ENCODE results near the gene CYP24A1.
A peak's percentile ranks its signal among the peaks of the same experiment; 100 is the strongest.

The CYP24A1 gene

DNA sequence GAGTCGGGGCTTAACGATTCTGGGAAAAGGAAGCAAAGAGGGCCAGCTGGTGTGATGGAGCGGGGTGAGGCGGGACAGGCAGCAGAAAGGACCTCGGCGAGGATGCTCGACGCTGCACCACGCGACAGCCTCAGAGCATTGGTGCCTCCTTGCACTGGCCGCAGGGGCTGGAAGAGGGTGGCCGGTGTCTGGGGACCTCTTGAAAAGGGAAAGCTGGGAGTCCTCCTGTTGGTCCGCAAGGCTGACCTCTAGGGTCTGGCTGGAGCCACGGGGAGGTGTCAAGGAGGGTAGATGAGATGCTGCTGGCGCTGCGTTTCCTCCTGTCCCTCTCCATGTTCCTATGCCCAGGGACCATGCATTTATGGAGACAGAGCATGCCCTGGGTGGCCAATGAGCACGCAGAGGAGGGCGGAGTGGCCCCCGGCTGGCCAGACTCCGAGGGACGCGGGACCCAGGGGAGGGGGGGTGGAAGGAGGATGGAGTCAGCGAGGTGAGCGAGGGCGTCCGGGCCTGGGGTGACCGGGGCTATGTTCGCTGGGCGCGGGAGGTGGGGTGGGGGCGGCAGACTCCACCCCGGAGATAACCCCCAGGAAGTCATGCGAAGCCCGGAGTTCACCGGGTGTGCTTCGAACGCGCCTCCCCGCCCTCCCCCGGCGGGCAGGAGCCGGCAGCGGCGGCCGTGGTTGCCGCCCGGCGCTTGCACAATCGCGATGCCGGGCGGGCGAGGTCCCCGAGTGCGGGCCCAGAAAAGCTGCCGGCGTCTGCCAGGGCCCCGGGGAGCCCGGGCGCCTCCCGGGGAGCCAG, at the start of gene CYP24A1:
CYP24A1 (minus strand) TSS at position 334 of the 804 bp plus-strand sequence. CDS start 407 bp downstream, outside the sequence.
- H3K27ac Mint-ChIP-seq: no peak within 1 kb of the TSS
- DNase-seq (ENCODE audit: low spot score in 2 of 2) (no peak), ATAC-seq (peak; percentile 13)
- H3K36me3 Mint-ChIP-seq: no peaks in the 10 kb centered on the region
- no peaks in the 10 kb centered on the region for H3K9me3 Mint-ChIP-seq
- H3K4me1 Mint-ChIP-seq: peaks cover 21% of the 10 kb centered on the region
- peak within 1 kb of the TSS; percentile 55 for H3K4me3 Mint-ChIP-seq

DNA sequence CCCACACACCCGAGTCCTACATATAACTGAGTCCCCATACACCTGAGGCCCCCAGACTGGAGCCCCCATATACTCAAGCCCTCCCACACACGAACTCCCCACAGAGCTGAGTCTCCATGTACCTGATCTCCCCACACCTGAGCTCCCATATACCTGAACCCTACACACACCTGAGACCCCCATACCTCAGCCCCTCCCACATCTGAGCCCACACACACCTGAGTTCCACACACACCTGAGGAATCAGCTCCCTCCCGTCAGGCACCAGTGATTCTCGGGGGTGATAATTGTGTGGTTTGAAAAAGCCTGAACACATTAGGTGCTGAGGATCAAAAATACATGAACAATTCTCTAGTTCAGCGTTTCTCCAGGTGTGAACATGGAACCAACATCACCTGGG, 49.5 kb upstream of the CYP24A1 start:
- ATAC-seq: no peak
- Mint-ChIP-seq H3K4me1 (peaks cover 11% of the 10 kb centered on the region), H3K9me3 (peaks cover 4% of the 10 kb centered on the region), H3K4me3 (no peak overlapping the region), H3K36me3 (peaks cover 22% of the 10 kb centered on the region), H3K27ac (no peak overlapping the region)
- no peak for DNase-seq (ENCODE audit: low spot score in 2 of 2)

DNA sequence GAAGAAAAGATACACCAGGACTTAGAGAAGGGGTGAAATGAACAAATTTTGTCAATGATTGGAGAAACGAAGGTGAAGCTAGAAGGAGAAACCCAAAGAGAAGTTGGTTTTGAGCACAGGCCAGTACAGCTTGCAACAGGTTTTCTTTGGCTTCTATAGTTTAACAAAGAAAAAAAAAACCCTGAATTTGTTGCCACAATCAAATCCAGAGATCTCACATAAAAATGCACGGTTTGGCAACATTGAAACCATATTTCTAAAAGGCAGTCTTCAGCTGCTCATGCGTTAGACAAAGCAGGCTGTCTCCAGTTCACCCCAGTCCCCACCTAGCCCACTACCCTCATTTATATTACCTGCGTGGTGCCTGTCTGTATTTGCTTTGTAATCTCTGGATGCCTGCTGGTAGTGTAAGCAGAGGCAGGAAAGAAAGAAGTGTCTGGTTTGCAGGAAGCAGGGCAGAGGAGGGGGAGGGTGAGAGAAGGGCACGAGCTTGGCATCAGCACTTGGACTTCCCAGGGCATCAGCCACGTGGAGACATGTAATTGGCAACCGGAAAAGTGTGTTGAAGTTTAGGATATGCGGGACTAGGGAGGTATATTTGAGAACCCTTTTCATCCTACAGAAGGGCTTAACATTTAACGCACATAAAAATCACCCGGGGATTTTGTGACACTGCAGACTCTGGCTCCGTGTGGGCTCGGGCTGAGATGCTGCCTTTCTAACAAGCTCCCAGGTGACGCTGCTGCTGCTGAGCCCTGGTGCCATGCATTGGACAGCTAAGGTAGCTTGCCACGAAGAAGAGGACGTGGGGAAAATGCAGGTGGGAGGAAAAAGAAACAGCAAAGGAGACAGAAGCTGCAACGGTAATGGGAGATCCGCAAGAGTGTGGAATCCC, 48.5 kb upstream of the CYP24A1 start:
- peaks cover 32% of the 10 kb centered on the region for H3K36me3 Mint-ChIP-seq
- peak overlapping the region; percentile 48 for H3K27ac Mint-ChIP-seq
- DNase-seq (ENCODE audit: low spot score in 2 of 2) (no peak), ATAC-seq (no peak)
- no peaks in the 10 kb centered on the region for H3K9me3 Mint-ChIP-seq
- no peak overlapping the region for H3K4me3 Mint-ChIP-seq
- peaks cover 11% of the 10 kb centered on the region for H3K4me1 Mint-ChIP-seq

GRCh38 chr20:54221353-54221752, 47.6 kb upstream of the CYP24A1 start:
- no peak for DNase-seq (ENCODE audit: low spot score in 2 of 2)
- peak overlapping the region; percentile 48 for H3K27ac Mint-ChIP-seq
- H3K36me3 Mint-ChIP-seq: peaks cover 40% of the 10 kb centered on the region
- H3K9me3 Mint-ChIP-seq: no peaks in the 10 kb centered on the region
- peak; percentile 89 for ATAC-seq
- peaks cover 11% of the 10 kb centered on the region for H3K4me1 Mint-ChIP-seq
- no peak overlapping the region for H3K4me3 Mint-ChIP-seq

DNA sequence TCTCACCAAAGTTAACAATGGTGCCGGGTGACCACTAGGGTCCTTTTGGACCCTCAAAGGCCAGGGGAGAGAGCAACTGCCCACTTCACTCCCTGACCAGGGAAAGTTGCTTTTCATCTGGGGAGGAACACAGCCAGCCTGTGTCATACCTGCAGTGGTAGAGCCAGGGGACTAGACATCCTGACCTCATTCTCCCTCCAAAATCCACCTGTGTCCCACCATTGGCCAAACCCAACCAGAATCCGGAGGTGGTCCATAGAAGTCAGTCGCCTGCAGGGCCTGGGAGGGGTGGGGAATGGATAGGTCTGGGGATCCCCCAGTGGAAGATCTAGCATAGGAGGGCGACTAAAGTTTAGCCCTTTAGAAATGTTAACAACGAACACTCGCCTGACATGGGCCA, 46.9 kb upstream of the CYP24A1 start:
- Mint-ChIP-seq H3K9me3 (no peaks in the 10 kb centered on the region), H3K4me3 (no peak overlapping the region), H3K4me1 (peaks cover 11% of the 10 kb centered on the region), H3K36me3 (peaks cover 47% of the 10 kb centered on the region), H3K27ac (no peak overlapping the region)
- ATAC-seq: no peak
- no peak for DNase-seq (ENCODE audit: low spot score in 2 of 2)

GRCh38 chr20:54219751-54220426, 46.1 kb upstream of the CYP24A1 start:
- Mint-ChIP-seq H3K27ac (no peak overlapping the region), H3K4me1 (peaks cover 11% of the 10 kb centered on the region), H3K36me3 (peaks cover 53% of the 10 kb centered on the region), H3K4me3 (no peak overlapping the region), H3K9me3 (no peaks in the 10 kb centered on the region)
- ATAC-seq (no peak), DNase-seq (ENCODE audit: low spot score in 2 of 2) (no peak)

- Mint-ChIP-seq H3K27ac (no peak overlapping the region), H3K36me3 (peaks cover 64% of the 10 kb centered on the region)
Measured at GRCh38 chr20:54218470-54218869, 44.7 kb upstream of the CYP24A1 start.

GRCh38 chr20:54217762-54218161, 44.0 kb upstream of the CYP24A1 start:
- no peak overlapping the region for H3K4me3 Mint-ChIP-seq
- no peaks in the 10 kb centered on the region for H3K9me3 Mint-ChIP-seq
- H3K27ac Mint-ChIP-seq: no peak overlapping the region
- DNase-seq (ENCODE audit: low spot score in 2 of 2) (no peak), ATAC-seq (no peak)
- peaks cover 64% of the 10 kb centered on the region for H3K36me3 Mint-ChIP-seq
- H3K4me1 Mint-ChIP-seq: peaks cover 11% of the 10 kb centered on the region

More at GRCh38 chr20:54218470-54218869, 44.7 kb upstream of the CYP24A1 start:
- H3K4me1 Mint-ChIP-seq: peaks cover 11% of the 10 kb centered on the region
- DNase-seq (ENCODE audit: low spot score in 2 of 2) (no peak), ATAC-seq (no peak)
- no peaks in the 10 kb centered on the region for H3K9me3 Mint-ChIP-seq
- H3K4me3 Mint-ChIP-seq: no peak overlapping the region

GRCh38 chr20:54215157-54215789, 41.5 kb upstream of the CYP24A1 start:
- DNase-seq (ENCODE audit: low spot score in 2 of 2) (no peak), ATAC-seq (no peak)
- Mint-ChIP-seq H3K4me3 (no peak overlapping the region), H3K9me3 (no peaks in the 10 kb centered on the region), H3K4me1 (peaks cover 6% of the 10 kb centered on the region), H3K36me3 (peaks cover 61% of the 10 kb centered on the region), H3K27ac (no peak overlapping the region)

DNA sequence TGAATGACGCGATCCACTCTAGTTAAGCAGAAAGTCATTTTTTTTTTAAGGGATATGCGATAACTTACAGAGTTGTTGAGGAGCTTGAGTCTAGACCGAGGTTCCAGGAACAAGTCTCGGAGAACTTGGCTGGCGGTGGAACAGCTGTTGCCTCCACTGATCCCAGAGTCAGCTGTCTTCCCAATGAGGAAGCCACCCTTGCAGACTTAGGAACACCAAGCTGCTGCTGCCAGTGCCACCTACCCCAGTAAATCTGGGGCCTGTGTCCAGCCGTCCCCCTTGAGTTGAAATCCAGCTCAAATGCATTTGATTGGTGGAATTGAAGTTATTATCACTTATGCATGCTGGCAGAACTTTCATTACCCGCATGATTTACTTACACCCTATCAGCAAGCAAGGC, 40.8 kb upstream of the CYP24A1 start:
- Mint-ChIP-seq H3K4me1 (peaks cover 13% of the 10 kb centered on the region), H3K4me3 (no peak overlapping the region), H3K9me3 (no peaks in the 10 kb centered on the region), H3K36me3 (peaks cover 55% of the 10 kb centered on the region), H3K27ac (no peak overlapping the region)
- ATAC-seq: no peak
- no peak for DNase-seq (ENCODE audit: low spot score in 2 of 2)

GRCh38 chr20:54212871-54213270, 39.1 kb upstream of the CYP24A1 start:
- Mint-ChIP-seq H3K4me1 (peaks cover 24% of the 10 kb centered on the region), H3K9me3 (no peaks in the 10 kb centered on the region), H3K36me3 (peaks cover 45% of the 10 kb centered on the region), H3K4me3 (no peak overlapping the region), H3K27ac (no peak overlapping the region)
- no peak for DNase-seq (ENCODE audit: low spot score in 2 of 2)
- ATAC-seq: no peak

DNA sequence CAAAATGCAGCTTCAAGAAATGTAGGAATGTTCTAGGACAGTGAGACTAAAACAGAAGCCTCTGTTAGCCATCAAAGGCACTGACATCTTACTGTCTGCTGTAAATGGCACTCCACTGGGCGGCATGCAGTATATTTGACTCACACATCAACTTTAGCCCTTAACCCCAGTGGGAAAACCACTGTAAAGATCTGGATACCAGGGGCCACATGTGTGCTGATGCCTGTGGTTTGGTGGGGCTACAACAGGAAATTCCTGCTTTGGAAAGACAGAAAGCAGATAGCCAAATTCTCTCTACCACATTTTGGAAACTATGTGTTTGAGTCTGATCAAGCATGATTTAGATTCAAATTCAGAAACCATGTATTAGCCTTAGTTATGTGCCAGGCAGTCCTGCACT, 38.4 kb upstream of the CYP24A1 start:
- H3K4me3 Mint-ChIP-seq: no peak overlapping the region
- H3K27ac Mint-ChIP-seq: no peak overlapping the region
- H3K4me1 Mint-ChIP-seq: peaks cover 24% of the 10 kb centered on the region
- H3K9me3 Mint-ChIP-seq: no peaks in the 10 kb centered on the region
- no peak for DNase-seq (ENCODE audit: low spot score in 2 of 2)
- ATAC-seq: no peak
- H3K36me3 Mint-ChIP-seq: peaks cover 38% of the 10 kb centered on the region

- Mint-ChIP-seq H3K27ac (peak overlapping the region; percentile 100), H3K4me3 (peak overlapping the region; percentile 76), H3K36me3 (peaks cover 12% of the 10 kb centered on the region), H3K9me3 (no peaks in the 10 kb centered on the region), H3K4me1 (peaks cover 38% of the 10 kb centered on the region)
- ATAC-seq: no peak
- no peak for DNase-seq (ENCODE audit: low spot score in 2 of 2)
Measured at GRCh38 chr20:54209216-54209813, 35.5 kb upstream of the CYP24A1 start.

DNA sequence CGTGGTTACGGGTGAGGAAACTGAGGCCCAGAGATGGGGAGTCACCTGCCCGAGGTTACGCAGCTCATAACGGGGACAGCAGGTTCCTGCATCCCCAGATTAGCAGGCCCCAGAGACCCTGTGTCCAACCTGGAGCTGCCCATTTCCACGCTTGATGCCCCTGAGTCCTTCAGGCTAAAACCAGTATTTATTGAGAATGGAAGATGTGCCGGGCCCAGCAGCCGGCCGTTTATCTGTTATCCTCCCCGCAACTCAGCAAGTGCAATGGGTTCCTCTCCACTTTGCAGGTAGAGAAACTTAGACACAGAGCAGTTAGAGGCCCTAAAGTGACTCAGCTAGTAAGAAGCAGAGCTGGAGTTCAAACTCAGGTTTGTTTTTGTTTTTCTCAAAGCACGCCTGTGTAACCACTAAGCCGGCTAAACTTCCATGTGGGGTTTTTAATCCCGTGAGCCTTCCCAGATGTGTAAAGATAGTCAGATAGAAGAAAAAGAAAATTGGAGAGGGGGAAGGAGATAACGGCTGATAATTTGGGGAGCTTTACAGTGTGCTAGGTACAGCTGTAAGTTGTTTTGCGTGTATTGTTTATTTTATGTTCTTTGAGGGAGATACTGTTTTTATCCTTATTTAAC, 34.9 kb upstream of the CYP24A1 start:
- no peak for DNase-seq (ENCODE audit: low spot score in 2 of 2)
- H3K27ac Mint-ChIP-seq: peak overlapping the region; percentile 100
- peak overlapping the region; percentile 76 for H3K4me3 Mint-ChIP-seq
- ATAC-seq: peak; percentile 14
- H3K9me3 Mint-ChIP-seq: no peaks in the 10 kb centered on the region
- H3K4me1 Mint-ChIP-seq: peaks cover 38% of the 10 kb centered on the region
- peaks cover 6% of the 10 kb centered on the region for H3K36me3 Mint-ChIP-seq

All from stimulated activated effector memory CD8-positive, alpha-beta T cell treated with anti-CD3 and anti-CD28 coated beads, Interleukin-12 subunit alpha, Interleukin-12 subunit beta, amount 100 ng/mL, for 72 hours (primary cell).